HG02798 (cell line): ENCODE data around the gene ZNF536.

Experiments used
- ATAC-seq: cut with Tn5 transposase; IDR thresholded peaks from one replicate; pipeline ENCODE4 v1.9.1; 2021; ENCODE audit warnings: mild to moderate bottlenecking; ENCODE audit not compliant: unreplicated experiment, poor library complexity

ZNF536 gene

DNA sequence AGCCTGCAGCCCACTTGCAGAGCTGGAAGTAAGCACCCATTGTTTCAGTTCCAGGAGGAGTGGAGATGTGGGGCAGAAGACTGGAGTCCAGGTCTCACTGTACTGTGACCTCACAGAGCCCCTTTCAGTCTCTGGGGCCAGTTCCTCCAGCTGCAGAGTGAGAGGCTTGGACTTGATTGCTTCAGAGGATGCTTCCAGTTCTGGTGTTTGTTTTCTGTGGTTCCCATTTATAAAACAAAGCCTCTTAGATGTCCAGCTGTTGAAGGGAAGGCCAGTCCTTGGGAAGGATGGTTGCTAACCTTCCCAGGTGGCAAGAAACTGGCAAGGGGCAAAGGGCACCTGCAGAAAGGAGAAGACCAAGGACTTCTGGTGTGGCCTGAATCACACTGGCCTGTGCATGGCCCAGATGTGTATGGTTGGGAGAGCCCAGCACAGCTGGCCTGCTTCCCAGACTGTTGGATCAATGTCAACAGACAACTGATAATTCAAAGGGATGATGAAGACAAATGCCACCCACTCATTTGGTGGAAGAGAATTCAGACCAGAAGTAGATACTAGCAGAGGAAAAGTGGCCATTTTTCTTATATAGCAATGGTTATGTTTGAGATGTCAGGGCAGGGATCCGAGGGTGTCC is 218.5 kb downstream of the ZNF536 start:
- no peak for ATAC-seq

DNA sequence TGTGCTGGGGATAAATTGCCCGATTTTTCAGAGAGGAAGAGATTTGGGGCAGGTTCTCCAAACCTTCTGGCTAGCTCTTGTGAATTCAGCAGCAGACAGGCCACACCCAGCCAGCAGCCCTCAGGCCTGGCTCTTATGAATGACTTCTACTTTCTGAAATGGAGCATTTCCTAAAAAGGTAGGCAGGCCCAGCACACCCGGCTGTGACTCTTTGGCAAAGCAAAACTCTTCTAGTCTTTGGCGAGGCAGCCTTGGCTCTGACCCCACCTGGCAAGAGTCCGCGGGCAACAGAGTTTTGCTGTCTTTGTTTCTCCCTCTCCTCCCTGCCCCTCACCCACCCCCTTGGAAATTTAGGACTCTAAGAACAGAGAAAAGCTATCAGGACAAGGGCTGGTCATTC is 221.2 kb downstream of the ZNF536 start:
- no peak for ATAC-seq

DNA sequence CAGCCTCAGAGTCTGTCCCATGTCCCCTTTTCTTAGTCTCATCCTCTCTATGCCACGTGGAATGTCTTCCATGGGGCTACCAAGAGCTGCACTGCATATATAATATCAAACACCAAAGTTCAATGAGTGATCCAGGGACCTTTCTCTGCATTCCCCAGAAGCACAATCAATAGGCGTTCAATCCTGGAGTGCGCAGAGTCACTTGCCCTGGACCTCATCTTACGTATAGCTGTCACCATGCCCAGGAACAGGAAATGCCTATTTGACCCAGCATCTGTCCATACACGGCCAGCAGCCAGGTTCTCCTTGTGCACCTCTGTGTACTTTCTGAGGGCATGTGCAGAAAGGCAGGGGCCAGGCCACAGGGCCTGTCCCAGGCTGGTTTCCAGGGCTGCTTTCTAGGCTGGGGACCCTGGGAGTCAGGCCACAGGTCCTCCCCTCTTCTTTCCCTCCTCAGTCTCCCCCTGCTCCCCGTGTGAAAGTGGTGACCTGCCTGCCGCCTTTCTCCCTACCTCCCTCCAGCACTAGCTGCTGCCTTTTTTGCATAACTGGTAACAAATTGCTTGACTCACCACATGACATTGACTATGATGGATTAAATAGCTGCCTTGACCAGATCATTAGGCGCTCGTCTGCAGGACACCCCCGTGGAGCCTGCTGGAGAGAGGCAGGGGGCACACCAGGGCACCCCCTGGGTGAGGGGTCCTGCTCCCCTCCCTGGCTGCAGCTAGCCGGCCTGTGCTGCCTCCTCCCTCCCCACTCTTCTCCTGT is 222.0 kb downstream of the ZNF536 start:
- no peak for ATAC-seq

DNA sequence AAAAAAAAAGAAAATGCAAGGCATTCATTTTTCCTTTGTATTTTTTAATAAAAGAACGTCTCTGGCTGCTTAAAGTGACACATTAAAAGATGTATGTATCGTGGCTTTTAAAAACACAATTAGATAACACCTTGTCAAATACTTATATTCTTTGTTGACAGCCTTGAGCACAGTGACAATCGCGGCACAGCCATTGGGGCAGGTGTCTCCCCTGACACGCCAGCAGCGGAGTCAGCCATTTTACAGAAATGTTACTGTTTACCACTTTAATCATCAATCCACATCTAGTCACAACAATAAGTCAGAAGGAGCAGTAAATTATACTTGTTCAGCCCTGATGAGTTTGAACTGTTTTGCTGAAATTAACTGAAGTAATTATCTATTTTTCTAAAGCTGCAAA is 224.1 kb downstream of the ZNF536 start:
- ATAC-seq: no peak

DNA sequence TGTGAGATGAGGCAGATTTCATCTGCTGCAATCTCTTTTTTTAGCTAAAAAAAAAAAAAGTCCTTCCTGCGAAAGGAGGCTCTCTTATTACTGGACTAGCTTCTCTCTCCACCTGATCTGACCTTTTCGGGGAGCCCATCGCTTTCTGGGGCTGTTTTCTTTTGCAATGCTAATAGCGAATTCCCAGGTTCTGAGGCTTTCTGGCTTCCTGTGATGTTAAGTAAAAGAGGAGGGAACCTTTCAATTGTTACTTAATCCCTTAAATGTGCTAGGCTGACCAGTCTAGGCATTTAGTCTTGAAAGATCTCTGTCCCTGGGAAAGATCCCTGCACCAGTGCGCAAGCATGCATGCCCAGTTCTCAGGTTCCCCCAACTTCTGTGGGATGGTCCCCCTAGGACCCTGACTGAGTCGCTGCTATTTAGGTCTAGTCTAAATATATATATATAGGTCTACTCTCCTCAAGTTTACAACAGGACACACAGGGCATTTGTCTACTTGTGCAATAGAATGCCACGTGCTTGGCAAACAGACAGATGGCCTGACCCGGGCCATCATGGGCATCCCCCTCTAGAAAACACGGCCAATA is 224.7 kb downstream of the ZNF536 start:
- no peak for ATAC-seq

DNA sequence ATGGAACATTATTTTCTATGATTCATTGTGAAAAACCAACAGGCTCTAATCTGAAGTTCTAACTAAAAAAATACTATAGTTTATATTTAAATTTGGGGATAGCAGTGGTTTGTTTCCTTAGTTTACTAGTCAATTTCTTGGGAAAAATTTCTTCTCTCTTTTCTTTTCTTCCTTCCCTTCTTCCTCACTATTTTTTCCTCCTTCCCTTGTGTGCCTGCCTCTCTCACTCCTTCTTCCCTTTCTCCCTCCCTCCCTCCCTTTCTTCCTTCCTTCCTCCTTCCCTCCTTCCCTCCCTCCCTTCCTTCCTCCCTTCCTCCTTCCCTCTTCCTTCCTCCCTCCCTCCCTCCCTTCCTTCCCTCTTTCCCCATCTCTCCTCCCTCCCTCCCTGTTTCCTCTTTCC is 226.5 kb downstream of the ZNF536 start:
- ATAC-seq: no peak

DNA sequence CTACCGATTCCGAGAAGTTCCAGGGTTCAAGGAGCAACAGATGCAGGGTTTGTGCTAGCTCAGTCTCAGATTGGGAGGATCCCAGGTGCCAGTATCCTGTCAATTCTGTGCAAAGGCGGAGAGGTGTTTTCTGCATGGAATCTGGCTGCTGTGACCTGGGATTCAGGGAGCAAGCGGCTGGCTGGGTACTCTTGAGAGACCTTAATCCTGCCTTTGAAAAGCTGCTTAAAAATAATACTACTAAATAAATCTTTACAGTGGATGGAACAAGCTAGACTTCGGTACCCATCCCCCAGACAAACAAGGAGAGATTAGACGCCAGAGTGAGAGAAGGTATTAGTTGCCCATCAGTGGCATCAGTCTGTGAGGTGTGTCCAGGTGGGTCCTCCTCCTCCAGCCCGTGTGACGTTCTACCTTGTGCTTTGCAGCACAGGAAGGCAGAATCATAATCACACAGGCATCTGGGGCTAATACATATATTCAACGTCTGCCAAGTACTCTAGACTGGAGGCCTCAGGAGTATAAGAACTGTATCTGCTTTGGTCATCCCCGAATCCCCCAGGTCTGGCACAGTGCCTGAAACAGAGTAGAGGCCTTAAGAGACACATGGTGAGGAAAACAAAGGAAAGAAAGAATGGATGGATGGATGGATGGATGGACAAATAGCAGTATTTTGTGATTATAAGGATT is 230.6 kb downstream of the ZNF536 start:
- ATAC-seq: no peak

DNA sequence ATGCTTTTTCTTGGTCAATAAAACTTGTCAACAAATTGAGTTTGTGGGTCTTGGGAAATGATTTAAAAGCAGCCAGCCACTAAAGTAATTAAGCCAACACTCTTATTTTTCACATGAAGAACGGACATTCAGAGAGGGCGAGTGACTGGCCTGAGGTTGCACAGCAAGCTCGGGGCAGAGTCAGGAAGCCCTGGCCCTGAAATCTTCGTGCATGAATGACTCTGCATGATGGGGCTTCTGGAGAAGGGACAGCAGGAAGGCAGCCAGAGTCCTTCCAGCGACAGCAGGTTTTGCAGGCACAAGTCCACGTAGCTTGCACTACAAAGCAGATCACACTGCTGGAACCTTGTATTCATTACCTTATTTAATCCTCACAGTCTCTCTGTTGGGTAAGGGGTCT is 232.5 kb downstream of the ZNF536 start:
- no peak for ATAC-seq

DNA sequence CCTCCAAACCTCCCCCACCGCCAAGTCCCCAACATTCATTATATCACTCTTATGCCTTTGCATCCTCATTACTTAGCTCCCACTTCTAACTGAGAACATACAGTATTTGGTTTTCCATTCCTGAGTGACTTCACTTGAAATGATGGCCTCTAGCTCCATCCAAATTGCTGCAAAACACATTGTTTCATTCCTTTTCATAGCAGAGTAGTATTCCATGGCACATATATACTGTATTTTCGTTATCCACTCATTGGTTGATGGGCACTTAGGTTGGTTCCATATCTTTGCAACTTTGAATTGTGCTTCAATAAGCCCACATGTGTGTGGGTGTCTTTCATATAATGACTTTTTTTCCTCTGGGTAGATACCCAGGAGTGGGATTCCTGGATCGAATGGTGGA is 233.1 kb downstream of the ZNF536 start:
- no peak for ATAC-seq

DNA sequence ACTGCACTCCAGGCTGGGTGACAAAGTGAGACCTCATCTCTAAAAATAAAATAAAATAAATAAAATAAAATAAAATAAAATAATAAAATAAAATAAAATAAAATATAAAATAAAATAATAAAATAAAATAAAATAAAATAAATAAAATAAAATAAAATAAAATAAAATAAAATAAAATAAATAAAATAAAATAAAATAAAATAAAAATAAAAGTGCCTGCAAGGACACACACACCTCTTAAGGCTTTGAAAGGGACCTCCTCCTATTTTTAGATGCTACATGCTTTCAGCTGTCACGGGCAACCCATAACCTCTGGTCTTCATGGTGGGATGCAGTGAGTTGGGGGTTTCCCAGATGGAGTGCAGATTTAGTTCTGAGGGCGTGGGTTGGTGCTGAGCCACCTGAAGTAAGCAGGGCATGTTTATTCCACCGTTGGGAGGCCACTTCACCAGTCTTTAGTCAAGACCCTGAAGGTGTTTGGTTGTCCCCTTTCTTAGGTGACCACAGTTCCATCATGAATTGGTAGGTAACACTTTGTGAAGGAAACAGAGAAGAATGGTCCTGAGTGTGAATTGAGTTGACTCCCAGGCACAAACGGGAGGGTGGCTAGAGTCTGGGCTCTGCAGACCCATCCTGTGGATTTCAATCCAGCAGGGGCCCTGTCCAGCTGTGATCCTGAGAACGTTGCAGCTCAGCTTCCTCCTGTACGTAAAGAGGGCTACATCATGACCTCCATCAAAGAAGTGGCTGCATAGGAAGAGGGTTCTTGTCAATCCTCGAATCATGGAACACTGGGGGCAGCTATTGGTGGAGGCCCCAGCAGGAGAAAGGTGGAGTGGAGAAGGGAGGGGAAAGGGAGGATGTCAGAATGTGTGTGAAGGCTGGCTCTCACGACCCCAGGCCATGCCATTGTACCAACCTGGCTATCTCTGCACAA is 234.2 kb downstream of the ZNF536 start:
- no peak for ATAC-seq
